Measurements from ENCODE around the gene PLD3.

The PLD3 gene

DNA sequence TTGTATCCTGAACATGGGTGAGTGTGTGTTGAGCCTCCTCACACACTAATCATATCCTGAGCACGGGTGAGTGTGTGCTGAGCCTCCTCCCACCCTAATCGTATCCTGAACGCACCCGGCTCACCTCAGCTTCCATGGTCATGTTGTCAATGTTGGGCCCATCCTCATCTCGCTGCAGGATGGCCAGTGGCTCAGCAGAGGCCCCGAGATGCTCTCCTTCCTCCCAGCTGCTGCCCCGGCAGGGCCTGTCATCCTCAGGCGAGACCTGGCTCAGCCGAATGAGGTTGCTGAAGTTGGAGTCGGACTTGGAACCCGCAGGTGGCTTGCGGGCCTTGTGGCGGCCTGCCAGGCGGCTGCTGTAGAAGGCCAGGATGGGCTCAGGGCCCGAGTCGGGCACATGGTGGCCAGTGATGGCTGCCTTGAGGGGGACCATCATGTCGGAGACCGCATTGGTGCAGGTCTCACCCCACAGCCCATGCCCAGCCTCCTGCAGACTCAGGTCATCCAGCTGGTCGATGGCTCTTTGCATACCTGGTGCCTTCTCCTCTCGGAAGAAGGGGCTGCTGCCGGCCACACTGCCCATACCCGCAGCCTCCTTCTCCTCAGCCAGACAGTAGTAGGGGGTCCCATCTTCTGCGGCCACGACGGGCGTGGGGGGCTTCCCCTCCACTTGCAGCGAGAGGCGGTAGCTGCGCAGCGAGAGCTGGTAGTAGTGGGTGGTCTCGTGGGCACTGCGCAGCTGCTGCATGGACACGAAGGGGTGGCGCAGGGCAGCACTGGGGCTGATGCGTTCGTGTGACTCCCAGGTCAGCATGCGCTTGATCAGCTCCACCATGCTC lies 31.9 kb downstream of the PLD3 start:
- no peaks in the 10 kb centered on the region for H3K9me3 Mint-ChIP-seq
- H3K27ac Mint-ChIP-seq = no peak overlapping the region
- no peak overlapping the region for H3K4me3 Mint-ChIP-seq
- H3K4me1 Mint-ChIP-seq = no peaks in the 10 kb centered on the region
- no peaks in the 10 kb centered on the region for H3K27me3 Mint-ChIP-seq
- H3K36me3 Mint-ChIP-seq (ENCODE audit: low read depth) = no peaks in the 10 kb centered on the region
- DNase-seq (no peak), ATAC-seq (no peak)

DNA sequence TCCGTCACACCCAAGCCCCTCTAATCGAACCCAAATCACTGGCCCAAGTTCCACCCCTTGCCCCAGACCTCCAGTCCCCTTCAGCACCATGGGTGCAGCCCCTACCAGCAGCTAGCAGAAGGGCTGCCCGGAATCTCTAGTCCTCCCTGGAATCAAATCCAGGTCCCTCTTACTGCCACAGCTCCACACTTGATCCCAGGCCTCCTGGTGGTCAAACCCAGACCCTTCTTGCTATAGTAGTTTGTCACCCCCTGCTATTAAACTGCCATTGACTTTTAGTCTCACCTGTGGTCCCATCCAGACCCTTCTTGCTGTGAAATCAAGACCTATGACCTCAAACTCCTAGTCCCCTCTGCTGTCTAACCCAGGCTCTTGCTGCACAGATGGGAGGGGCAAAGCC lies 32.8 kb downstream of the PLD3 start:
- DNase-seq (no peak), ATAC-seq (no peak)
- H3K4me1 Mint-ChIP-seq = no peaks in the 10 kb centered on the region
- no peaks in the 10 kb centered on the region for H3K36me3 Mint-ChIP-seq (ENCODE audit: low read depth)
- no peak overlapping the region for H3K4me3 Mint-ChIP-seq
- H3K9me3 Mint-ChIP-seq = no peaks in the 10 kb centered on the region
- no peak overlapping the region for H3K27ac Mint-ChIP-seq
- H3K27me3 Mint-ChIP-seq = no peaks in the 10 kb centered on the region

DNA sequence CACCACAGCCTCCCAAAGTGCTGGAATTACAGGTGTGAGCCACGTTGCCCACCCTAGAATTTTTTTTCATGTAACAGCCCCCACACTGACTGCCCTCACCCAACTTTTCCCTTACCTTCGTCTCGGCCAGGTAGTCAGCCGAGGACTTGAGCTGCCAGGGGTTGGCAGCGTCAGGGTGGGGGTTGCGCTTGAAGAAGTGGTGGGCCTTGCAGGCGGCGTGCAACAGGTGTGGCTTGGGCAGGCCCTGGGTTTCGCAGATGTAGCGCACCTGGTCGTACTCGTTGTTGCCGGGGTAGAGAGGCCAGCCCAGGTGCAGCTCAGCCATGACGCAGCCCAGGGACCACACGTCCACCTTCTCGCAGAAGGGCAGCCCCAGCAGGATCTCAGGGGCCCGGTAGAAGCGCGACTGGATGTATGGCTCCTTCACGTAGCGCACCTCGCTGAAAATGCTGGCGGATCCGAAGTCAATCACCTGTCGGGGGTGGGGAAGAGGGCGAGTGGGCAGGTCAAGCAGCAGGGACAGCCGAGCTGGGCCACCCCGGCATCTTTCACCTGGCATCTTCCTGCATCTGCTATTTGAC lies 35.3 kb downstream of the PLD3 start:
- ATAC-seq (no peak), DNase-seq (no peak)
- Mint-ChIP-seq H3K27ac (no peak overlapping the region), H3K4me3 (no peak overlapping the region), H3K36me3 (ENCODE audit: low read depth) (no peaks in the 10 kb centered on the region), H3K4me1 (no peaks in the 10 kb centered on the region), H3K27me3 (no peaks in the 10 kb centered on the region), H3K9me3 (no peaks in the 10 kb centered on the region)

DNA sequence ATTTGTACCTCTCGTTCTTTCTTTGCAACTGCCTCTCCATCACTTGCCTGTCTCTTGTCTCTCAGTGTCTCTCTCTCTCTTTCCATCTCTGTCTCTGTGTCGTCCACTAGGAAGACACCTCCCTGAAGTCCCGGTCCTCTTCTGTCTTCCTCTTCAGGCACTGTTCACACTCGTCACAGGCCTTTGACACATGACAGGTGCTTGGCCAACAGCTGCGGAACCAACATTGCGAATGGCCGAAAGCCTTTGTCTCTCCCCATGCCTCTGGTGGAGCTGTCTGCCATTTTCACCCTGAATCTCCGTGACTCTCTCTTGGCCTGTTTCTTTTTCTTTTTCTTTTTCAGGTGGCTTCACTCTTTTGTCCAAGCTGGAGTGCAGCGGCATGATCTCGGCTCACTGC lies 38.7 kb downstream of the PLD3 start:
- Mint-ChIP-seq H3K36me3 (ENCODE audit: low read depth) (no peaks in the 10 kb centered on the region), H3K27ac (no peak overlapping the region), H3K9me3 (no peaks in the 10 kb centered on the region), H3K27me3 (no peaks in the 10 kb centered on the region), H3K4me1 (no peaks in the 10 kb centered on the region), H3K4me3 (no peak overlapping the region)
- DNase-seq (no peak), ATAC-seq (no peak)

DNA sequence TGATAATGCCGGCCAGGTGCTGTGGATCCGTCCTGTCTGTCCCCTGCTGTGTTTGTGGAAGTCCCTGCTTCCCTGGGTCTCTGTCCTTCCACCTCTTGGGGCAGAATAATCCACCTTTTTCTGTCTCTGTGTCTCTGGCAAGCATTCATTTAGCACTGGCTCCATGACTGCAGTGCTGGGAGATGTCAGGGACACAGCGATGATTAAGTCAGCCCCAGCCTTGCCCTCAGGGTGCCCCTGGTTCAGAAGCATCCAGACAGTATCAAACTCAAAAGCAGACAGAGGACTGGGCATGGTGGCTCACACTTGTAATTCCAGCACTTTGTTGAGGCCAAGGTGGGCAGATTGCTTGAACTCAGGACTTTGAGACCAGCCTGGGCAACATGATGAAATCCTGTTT lies 40.0 kb downstream of the PLD3 start:
- H3K9me3 Mint-ChIP-seq = no peaks in the 10 kb centered on the region
- DNase-seq (no peak), ATAC-seq (no peak)
- H3K4me3 Mint-ChIP-seq = no peak overlapping the region
- no peaks in the 10 kb centered on the region for H3K4me1 Mint-ChIP-seq
- H3K27me3 Mint-ChIP-seq = no peaks in the 10 kb centered on the region
- no peaks in the 10 kb centered on the region for H3K36me3 Mint-ChIP-seq (ENCODE audit: low read depth)
- H3K27ac Mint-ChIP-seq = no peak overlapping the region

DNA sequence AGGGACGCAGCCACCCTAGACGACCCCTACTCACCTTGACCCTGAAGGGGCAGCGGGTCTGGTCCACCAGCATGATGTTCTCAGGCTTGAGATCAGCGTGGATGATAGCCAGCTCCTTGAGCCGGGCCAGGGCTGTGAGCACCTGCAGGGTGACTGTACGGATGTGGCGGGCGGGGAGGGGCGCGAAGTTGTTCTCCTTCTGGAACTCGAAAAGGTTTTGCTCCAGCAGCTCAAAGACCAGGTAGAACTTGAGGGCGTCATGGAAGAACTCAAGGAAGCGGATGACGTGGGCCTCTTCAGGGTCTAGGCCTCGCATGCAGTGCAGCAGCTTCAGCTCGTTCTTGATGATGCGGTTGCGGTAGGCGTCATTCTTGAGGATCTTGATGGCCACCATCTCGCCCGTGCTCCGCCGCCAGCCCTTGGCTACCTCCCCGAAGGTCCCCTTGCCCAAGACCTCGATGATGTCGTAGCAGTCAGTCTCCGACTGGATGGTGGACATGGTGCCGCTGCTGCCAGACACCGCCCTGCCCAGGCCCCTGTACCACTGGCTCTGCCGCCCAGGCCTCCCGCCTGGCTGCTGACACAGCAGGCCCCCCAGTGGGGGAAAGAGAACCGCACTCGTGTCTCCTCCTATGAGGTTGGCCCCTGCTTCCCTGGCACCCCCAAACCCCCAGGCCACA lies 41.0 kb downstream of the PLD3 start:
- H3K9me3 Mint-ChIP-seq = no peaks in the 10 kb centered on the region
- no peaks in the 10 kb centered on the region for H3K36me3 Mint-ChIP-seq (ENCODE audit: low read depth)
- H3K27ac Mint-ChIP-seq = no peak overlapping the region
- H3K4me3 Mint-ChIP-seq = no peak overlapping the region
- ATAC-seq = no peak
- H3K27me3 Mint-ChIP-seq = no peaks in the 10 kb centered on the region
- H3K4me1 Mint-ChIP-seq = no peaks in the 10 kb centered on the region
- no peak for DNase-seq

DNA sequence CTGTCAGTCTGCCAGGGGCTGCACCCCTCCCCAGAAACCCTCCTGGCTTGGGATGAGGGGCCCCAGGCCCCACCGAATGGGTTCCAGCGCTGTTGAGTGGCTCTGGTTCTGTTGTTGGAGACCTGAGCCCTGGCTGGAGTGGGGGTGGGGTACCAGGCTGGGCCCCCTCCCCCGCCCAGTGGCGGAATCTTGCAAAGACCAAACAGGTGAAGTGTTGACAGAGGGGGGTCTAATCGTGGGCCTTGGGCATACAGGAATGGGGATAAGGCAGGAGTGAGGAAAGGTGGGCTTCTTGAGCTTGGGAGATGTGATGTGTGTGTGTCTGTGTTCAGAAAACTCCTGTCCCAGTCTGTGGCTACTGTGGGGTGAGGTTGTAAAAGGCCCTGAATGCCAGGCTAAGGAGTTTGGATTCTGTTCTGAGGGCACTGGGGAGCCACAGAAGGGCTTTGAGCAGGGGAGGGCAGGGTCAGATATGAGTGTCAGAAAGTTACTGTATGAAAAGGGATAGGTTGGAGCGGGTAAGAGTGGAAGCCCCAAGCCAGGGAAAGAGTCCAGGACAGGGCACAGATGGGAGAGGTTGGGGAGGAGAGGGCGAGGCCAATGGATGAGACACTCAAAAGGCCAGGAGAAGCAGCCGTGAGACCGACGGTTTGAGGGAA lies 41.7 kb downstream of the PLD3 start, which contains the start of gene HIPK4:
TSS of gene HIPK4 (minus strand) at position 98 of the 659 bp plus-strand sequence. CDS start 279 bp downstream, outside the sequence.
- Mint-ChIP-seq H3K27me3 (no peaks in the 10 kb centered on the region), H3K4me1 (no peaks in the 10 kb centered on the region), H3K36me3 (ENCODE audit: low read depth) (no peaks in the 10 kb centered on the region), H3K4me3 (no peak within 1 kb of the TSS), H3K27ac (no peak within 1 kb of the TSS), H3K9me3 (no peaks in the 10 kb centered on the region)
- no peak for ATAC-seq
- DNase-seq = no peak

DNA sequence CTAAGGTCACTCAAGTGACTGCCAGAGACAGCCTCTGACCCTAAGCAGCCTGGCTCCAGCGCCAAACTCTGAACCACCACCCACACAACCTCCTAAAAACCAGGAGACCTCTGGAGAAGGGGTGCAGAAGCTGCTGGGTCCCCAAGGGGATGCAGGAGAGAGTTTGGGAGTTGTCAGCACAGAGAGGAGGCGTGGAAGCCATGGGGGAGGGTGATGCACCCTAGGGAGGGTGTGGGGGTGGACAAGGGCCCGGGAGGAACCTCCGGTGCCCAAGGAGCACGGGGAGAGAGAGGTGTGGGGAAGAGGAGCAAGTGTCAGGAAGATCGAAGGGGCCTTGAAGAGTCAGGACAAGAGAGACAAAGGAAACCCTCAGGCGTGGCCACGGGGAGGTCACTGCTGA lies 43.6 kb downstream of the PLD3 start:
- ATAC-seq (no peak), DNase-seq (no peak)
- H3K36me3 Mint-ChIP-seq (ENCODE audit: low read depth) = no peaks in the 10 kb centered on the region
- H3K4me1 Mint-ChIP-seq = no peaks in the 10 kb centered on the region
- no peak overlapping the region for H3K27ac Mint-ChIP-seq
- H3K4me3 Mint-ChIP-seq = no peak overlapping the region
- no peaks in the 10 kb centered on the region for H3K9me3 Mint-ChIP-seq
- H3K27me3 Mint-ChIP-seq = no peaks in the 10 kb centered on the region

DNA sequence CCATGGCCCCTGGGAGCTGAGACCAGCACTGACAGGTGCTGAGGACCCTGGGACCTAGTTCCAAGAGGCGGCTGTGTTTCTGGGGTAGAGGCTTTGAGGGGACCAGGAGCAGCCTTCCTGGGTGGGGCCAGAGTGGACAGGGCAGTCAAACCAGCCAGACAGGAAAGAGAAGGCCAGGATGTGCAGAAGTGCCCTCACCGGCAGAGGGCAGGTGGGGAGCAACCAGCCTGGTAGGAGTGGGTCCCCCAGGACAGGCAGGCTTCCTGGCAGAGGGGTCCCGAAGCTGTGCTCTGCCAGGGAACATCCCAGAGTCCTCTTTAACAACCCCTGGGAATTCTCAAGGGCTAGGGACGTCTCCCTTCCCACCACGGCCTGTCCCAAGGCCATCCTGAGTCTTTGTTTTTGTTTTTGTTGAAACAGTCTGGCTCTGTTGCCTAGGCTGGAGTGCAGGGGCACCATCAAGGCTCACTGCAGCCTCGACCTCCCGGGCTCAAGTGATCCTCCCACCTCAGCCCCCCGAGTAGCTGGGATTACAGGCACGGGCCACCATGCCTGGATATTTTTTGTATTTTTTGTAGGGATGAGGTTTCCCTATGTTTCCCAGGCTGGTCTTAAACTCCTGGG lies 44.5 kb downstream of the PLD3 start:
- H3K9me3 Mint-ChIP-seq = no peaks in the 10 kb centered on the region
- DNase-seq = no peak
- no peaks in the 10 kb centered on the region for H3K4me1 Mint-ChIP-seq
- H3K36me3 Mint-ChIP-seq (ENCODE audit: low read depth) = no peaks in the 10 kb centered on the region
- H3K4me3 Mint-ChIP-seq = no peak overlapping the region
- no peak for ATAC-seq
- H3K27me3 Mint-ChIP-seq = no peaks in the 10 kb centered on the region
- H3K27ac Mint-ChIP-seq = no peak overlapping the region

DNA sequence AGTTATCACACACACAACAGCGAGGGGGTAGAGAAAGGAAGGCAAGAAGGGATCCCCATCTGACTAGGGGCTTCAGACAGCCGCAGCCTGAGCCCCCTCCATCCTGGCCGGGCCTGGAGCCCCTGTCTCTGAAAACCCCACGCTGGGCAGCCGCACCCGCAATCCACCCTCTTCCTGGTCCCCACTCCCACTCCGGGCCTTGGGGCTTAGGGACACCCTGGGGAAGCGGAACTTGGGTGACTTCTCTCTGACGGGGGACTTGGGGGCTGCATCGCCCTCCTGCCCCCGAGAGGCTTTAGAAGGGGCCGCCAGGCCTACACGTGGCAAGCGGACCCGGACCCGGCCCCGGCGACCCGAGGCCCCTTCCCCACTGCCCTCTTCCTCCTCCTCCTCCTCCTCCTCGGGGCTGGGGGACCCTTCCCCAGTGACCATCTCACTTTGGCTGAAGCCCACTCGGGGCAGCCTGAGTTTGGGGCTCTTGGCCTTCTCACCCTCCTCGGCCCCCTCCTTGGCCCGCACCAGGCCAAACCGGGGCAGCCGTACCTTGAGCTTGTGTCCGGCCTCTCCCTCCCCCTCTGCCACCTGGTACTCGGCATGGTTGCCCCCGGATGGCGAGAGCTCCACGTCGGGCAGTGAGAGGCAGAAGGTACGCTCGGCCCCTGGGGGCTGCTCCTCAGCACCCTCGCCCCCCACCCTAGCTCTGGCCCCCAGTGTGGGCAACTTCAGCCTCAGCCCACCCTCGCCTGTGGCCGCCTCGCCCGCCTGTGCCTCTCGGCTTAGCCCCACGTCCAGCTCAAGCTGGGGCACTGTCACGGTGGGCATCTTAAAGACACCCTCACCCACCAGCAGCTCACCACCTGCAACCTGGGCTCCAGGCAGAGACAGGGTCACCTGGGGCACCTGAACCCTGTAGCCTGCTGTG lies 45.7 kb downstream of the PLD3 start:
- H3K36me3 Mint-ChIP-seq (ENCODE audit: low read depth) = no peaks in the 10 kb centered on the region
- no peaks in the 10 kb centered on the region for H3K9me3 Mint-ChIP-seq
- ATAC-seq (no peak), DNase-seq (no peak)
- peaks cover 7% of the 10 kb centered on the region for H3K4me1 Mint-ChIP-seq
- peaks cover 3% of the 10 kb centered on the region for H3K27me3 Mint-ChIP-seq
- H3K4me3 Mint-ChIP-seq = no peak overlapping the region
- no peak overlapping the region for H3K27ac Mint-ChIP-seq

DNA sequence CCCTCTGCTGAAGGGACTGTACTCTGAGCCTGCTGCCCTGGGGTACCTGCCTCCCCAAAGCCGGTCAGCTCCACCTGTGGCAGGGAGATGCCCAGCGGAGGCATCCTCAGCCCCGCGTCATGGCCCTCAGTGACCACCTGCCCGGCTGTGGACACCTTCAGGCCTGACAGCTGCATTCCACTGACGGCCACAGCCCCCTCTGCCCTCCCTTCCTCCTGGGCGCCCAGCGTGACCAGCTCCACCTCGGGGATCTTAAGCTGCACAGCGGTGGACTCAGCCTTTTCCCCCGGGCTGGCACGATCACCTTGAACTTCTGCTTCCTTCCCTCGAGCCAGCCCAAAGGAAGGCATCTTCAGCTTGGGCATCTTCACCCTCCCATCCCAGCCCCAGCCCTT lies 46.3 kb downstream of the PLD3 start:
- peaks cover 5% of the 10 kb centered on the region for H3K27me3 Mint-ChIP-seq
- DNase-seq = no peak
- H3K36me3 Mint-ChIP-seq (ENCODE audit: low read depth) = no peaks in the 10 kb centered on the region
- peaks cover 8% of the 10 kb centered on the region for H3K4me1 Mint-ChIP-seq
- ATAC-seq = no peak
- no peaks in the 10 kb centered on the region for H3K9me3 Mint-ChIP-seq
- H3K27ac Mint-ChIP-seq = no peak overlapping the region
- H3K4me3 Mint-ChIP-seq = no peak overlapping the region

DNA sequence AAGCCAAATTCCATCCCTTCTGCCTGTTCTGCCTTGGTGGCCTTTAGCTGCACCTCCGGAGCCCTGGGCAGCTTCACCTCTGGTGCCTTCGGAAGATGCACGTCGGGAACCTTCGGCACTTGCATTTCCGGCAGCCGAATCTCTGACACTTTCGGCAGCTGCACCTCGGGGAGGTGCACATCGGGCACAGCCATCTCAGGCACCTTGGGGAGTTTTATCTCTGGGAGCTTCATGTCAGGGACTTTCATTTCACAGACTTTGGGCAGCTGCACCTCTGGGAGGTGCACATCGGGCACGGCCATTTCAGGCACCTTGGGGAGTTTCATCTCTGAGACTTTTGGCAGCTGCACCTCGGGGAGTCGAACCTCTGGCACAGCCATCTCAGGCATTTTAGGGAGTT lies 47.5 kb downstream of the PLD3 start:
- Mint-ChIP-seq H3K4me3 (no peak overlapping the region), H3K36me3 (ENCODE audit: low read depth) (no peaks in the 10 kb centered on the region), H3K27me3 (peaks cover 5% of the 10 kb centered on the region), H3K27ac (no peak overlapping the region), H3K9me3 (no peaks in the 10 kb centered on the region), H3K4me1 (peaks cover 8% of the 10 kb centered on the region)
- DNase-seq = no peak
- no peak for ATAC-seq

DNA sequence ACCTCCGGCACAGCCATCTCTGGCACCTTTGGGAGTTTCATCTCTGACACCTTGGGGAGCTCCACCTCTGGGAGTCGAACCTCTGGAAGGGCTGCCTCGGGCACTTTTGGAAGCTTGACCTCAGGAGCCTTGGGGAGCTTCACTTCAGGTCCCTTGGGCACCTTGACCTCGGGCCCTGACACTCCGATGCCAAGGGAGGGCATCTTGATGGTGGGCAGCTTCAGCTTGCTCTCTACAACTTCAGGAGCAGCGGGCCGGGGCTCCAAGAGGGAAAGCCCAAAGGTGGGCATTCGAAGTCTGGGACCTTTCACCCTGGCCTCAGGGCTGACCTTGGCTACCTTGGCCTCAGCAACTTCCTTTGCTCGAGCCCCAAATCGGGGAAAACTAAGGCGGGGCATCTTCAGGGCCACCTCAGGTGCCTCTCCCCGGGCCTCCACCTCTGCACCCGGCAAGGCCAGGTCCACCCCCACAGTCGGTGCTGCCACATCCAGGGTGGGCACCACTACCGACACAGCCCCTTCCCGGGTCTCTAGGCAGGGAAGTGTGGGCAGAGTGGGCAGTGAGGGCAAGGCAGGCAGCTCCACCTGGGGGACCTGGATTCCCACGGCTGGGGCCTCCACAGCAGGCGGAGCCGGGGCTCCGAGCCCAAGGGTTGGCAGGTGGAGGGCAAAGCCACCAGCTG lies 48.5 kb downstream of the PLD3 start:
- Mint-ChIP-seq H3K9me3 (no peaks in the 10 kb centered on the region), H3K4me1 (peaks cover 8% of the 10 kb centered on the region), H3K36me3 (ENCODE audit: low read depth) (no peaks in the 10 kb centered on the region), H3K4me3 (no peak overlapping the region), H3K27ac (no peak overlapping the region), H3K27me3 (peaks cover 5% of the 10 kb centered on the region)
- DNase-seq (no peak), ATAC-seq (no peak)
